Measurements from ENCODE around the gene TPPP3. TPM values are rescaled to one million over a fixed set of nuclear protein-coding genes. Genes with fewer than 3 reads are reported as not detected.

TPPP3 gene
- total RNA-seq, 1 experiment from 2014 or later, result 0.95 TPM

DNA sequence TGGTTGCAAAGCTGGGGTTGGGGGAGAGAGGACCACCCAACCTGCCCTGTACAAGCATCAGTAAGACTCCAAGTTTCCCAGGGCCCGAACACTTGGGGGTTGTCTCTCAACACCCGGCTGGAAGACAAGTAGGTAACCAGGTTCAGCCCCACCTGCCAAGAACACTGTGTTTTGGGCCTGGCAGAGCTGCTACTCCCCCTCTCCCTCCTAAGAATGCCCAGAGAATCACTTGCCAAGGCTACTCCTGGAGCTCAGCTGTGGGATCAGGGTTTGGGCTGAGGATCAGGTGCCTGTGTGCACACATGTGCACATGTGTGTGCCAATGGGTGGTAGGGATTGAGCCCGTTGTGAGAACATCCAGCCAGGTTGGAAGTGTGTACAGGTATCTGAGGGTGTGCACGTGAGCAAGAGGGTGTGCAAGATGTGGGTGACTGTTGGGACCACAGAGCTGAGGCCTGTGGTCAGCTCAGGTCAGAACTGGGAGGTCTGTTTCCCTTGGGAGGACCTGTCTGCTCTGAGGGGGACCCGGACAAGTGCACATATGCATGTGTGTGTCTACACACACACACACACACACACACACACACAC lies 39.9 kb upstream of the TPPP3 start:
- no peaks in the 10 kb centered on the region for H3K27me3 ChIP-seq (ENCODE audit: control insufficient read depth, insufficient read depth, low read length)
- BruUV-seq (replicated peaks), result no TSS peak
- CTCF ChIA-PET, result no interaction called here
- H3K4me3 ChIP-seq (ENCODE audit: low read depth in 2 of 2, low read length in 2 of 2), result no peak overlapping the region
- peaks cover 2% of the 10 kb centered on the region; the same call in 1 of the 2 replicates for H3K4me1 ChIP-seq (ENCODE audit: control insufficient read depth, insufficient read depth, low read length)
- no peak overlapping the region for H3K27ac ChIP-seq (ENCODE audit: low read length)
- ATAC-seq (no peak), DNase-seq (ENCODE audit: low read depth, low spot score) (no peak)
- TF ChIP-seq POLR2AphosphoS5 (IDR thresholded peaks at IDR 0.05; ENCODE audit: low read depth, low read length) (no peak), TCF7L2 (IDR thresholded peaks at IDR 0.05; ENCODE audit: low read depth, low read length) (no peak), SIN3A (IDR thresholded peaks at IDR 0.05; ENCODE audit: borderline replicate concordance, insufficient read depth, low read depth, low read length) (no peak)
- TF ChIP-seq, protein P1, sequence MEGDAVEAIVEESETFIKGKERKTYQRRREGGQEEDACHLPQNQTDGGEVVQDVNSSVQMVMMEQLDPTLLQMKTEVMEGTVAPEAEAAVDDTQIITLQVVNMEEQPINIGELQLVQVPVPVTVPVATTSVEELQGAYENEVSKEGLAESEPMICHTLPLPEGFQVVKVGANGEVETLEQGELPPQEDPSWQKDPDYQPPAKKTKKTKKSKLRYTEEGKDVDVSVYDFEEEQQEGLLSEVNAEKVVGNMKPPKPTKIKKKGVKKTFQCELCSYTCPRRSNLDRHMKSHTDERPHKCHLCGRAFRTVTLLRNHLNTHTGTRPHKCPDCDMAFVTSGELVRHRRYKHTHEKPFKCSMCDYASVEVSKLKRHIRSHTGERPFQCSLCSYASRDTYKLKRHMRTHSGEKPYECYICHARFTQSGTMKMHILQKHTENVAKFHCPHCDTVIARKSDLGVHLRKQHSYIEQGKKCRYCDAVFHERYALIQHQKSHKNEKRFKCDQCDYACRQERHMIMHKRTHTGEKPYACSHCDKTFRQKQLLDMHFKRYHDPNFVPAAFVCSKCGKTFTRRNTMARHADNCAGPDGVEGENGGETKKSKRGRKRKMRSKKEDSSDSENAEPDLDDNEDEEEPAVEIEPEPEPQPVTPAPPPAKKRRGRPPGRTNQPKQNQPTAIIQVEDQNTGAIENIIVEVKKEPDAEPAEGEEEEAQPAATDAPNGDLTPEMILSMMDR (IDR thresholded peaks at IDR 0.05), result no peak
- H3K9me3 ChIP-seq (ENCODE audit: control insufficient read depth, insufficient read depth, low read depth, low read length), result no peaks in the 10 kb centered on the region
- intact Hi-C loops (cut with micrococcal nuclease; ENCODE audit: unreplicated experiment), result no loop called here
- in situ Hi-C loops (cut with HindIII; ENCODE audit: low pct_unique_long_range_greater_than_20kb, low sequenced_read_pairs), result no loop called here
- no peaks in the 10 kb centered on the region for H3K36me3 ChIP-seq (ENCODE audit: control insufficient read depth, insufficient read depth, low read length)
- POLR2A ChIA-PET, result interaction anchor here (0.6 to 0.7 kb wide), 2 partner anchors 13 to 209 kb away, joined by 3 to 5 read pairs; no protein-coding TSS in a partner anchor

DNA sequence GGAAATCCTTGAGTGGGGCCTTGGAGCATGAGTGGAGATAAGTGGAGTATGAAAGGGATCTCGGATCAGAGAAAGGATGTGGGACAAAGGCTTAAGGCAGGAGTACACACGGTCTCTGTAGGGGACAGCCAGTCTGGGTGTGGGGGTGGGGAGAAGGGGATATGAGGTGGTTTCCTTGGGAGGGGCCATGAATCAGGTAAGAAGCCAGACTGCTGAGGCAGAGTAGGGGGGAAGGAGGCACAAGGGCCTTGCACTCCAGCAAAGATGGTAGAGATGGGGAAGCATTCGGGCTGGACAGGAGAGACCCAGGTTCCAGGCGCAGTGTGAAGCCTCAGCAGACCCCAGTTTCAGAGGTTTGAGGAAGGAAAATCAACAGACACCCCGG lies 39.2 kb upstream of the TPPP3 start:
- ChIA-PET CTCF (no interaction called here), POLR2A (no interaction called here)
- DNase-seq (ENCODE audit: low read depth, low spot score), result no peak
- H3K4me3 ChIP-seq (ENCODE audit: low read depth in 2 of 2, low read length in 2 of 2), result no peak overlapping the region
- peaks cover 2% of the 10 kb centered on the region; the same call in 1 of the 2 replicates for H3K4me1 ChIP-seq (ENCODE audit: control insufficient read depth, insufficient read depth, low read length)
- H3K27me3 ChIP-seq (ENCODE audit: control insufficient read depth, insufficient read depth, low read length), result no peaks in the 10 kb centered on the region
- no peak overlapping the region for H3K27ac ChIP-seq (ENCODE audit: low read length)
- no peaks in the 10 kb centered on the region for H3K36me3 ChIP-seq (ENCODE audit: control insufficient read depth, insufficient read depth, low read length)
- ATAC-seq, result no peak
- TF ChIP-seq, protein P1 (IDR thresholded peaks at IDR 0.05), result no peak
- TF ChIP-seq SIN3A (IDR thresholded peaks at IDR 0.05; ENCODE audit: borderline replicate concordance, insufficient read depth, low read depth, low read length) (no peak), POLR2AphosphoS5 (IDR thresholded peaks at IDR 0.05; ENCODE audit: low read depth, low read length) (no peak), TCF7L2 (IDR thresholded peaks at IDR 0.05; ENCODE audit: low read depth, low read length) (no peak)
- TF ChIP-seq, protein P2, sequence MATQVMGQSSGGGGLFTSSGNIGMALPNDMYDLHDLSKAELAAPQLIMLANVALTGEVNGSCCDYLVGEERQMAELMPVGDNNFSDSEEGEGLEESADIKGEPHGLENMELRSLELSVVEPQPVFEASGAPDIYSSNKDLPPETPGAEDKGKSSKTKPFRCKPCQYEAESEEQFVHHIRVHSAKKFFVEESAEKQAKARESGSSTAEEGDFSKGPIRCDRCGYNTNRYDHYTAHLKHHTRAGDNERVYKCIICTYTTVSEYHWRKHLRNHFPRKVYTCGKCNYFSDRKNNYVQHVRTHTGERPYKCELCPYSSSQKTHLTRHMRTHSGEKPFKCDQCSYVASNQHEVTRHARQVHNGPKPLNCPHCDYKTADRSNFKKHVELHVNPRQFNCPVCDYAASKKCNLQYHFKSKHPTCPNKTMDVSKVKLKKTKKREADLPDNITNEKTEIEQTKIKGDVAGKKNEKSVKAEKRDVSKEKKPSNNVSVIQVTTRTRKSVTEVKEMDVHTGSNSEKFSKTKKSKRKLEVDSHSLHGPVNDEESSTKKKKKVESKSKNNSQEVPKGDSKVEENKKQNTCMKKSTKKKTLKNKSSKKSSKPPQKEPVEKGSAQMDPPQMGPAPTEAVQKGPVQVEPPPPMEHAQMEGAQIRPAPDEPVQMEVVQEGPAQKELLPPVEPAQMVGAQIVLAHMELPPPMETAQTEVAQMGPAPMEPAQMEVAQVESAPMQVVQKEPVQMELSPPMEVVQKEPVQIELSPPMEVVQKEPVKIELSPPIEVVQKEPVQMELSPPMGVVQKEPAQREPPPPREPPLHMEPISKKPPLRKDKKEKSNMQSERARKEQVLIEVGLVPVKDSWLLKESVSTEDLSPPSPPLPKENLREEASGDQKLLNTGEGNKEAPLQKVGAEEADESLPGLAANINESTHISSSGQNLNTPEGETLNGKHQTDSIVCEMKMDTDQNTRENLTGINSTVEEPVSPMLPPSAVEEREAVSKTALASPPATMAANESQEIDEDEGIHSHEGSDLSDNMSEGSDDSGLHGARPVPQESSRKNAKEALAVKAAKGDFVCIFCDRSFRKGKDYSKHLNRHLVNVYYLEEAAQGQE (IDR thresholded peaks at IDR 0.05; ENCODE audit: insufficient read depth in 1 of 2, low read depth in 2 of 2, low read length in 1 of 2), result no peak
- no peaks in the 10 kb centered on the region for H3K9me3 ChIP-seq (ENCODE audit: control insufficient read depth, insufficient read depth, low read depth, low read length)
- intact Hi-C loops (cut with micrococcal nuclease; ENCODE audit: unreplicated experiment), result no loop called here
- no TSS peak for BruUV-seq (replicated peaks)
- in situ Hi-C loops (cut with HindIII; ENCODE audit: low pct_unique_long_range_greater_than_20kb, low sequenced_read_pairs), result no loop called here
